GM10266 (cell line): ENCODE measurements around the gene FIGLA.

ENCODE experiments used
- DNase-seq: peaks from one replicate; pipeline ENCODE4 v3.0.0; 2012; ENCODE audit errors: extremely low spot score
- TF ChIP-seq, protein P1 (sequence below): IDR thresholded peaks from 2 replicates; pipeline ENCODE4 v1.5.1; 2012; ENCODE audit warnings: mild to moderate bottlenecking, low read depth; ENCODE audit not compliant: control insufficient read depth, insufficient read depth; ENCODE audit errors: missing control alignments

FIGLA gene

DNA sequence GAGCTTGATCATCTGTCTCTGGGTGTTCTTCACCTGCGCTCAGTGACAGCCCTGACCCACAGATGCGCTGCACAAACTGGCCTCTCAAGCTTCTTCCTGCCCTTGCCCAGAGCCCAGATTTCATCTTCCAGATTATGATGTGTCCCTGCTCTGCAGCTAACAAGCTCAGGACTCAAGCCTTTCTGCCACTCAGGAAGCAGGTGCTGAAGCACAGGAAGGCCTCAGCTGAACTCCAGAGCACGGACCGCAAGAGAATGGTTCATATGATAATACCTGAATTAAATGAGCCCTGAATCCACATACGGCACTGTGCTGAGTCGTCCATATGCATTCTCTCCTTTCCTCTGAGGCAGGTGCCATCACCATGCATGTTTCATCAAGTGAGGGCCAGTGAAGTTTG is 41.4 kb upstream of the FIGLA start:
- no peak for DNase-seq

DNA sequence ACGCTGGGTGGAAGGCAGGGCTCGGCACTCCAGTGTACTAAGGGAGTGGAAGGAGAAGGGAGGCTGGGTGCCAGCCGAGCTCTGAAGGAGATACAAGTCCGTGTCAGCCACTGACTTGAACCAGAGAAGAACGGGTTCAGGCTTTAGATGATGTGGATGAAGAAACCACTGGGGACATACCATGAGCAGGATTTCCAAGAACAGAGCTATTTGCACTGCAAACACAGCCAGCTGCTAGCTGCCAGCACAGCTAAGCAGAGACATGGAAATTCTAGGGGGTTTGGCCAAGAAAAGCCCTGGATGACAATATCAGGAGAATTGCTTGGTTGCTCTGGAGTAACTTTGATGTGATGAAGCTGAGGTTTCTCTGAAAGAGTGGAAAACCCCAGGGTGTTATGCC is 39.9 kb upstream of the FIGLA start:
- no peak for DNase-seq
- TF ChIP-seq, protein P1, sequence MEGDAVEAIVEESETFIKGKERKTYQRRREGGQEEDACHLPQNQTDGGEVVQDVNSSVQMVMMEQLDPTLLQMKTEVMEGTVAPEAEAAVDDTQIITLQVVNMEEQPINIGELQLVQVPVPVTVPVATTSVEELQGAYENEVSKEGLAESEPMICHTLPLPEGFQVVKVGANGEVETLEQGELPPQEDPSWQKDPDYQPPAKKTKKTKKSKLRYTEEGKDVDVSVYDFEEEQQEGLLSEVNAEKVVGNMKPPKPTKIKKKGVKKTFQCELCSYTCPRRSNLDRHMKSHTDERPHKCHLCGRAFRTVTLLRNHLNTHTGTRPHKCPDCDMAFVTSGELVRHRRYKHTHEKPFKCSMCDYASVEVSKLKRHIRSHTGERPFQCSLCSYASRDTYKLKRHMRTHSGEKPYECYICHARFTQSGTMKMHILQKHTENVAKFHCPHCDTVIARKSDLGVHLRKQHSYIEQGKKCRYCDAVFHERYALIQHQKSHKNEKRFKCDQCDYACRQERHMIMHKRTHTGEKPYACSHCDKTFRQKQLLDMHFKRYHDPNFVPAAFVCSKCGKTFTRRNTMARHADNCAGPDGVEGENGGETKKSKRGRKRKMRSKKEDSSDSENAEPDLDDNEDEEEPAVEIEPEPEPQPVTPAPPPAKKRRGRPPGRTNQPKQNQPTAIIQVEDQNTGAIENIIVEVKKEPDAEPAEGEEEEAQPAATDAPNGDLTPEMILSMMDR = no peak

More for the DNA sequence above, 41.4 kb upstream of the FIGLA start:
- TF ChIP-seq, protein P1 = no peak

DNA sequence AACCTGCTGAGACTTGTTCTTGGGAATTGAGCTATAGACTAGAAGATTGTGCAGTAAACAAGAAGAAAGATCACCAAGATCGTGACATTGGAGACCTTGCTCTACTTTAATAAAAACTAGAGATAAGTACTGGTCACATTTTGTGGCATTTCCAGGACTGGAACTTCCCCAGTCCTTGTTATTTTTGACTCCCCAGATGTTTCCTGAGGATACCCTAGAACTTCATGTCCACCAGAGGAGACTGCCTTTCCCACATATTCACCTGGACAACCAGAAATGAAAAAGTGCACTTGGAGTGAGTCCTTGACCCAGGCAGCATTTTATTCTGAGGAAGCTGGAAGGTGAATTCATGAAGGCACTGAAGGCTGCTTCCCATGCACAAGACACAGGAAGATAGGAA is 39.5 kb upstream of the FIGLA start:
- TF ChIP-seq, protein P1 = no peak

DNA sequence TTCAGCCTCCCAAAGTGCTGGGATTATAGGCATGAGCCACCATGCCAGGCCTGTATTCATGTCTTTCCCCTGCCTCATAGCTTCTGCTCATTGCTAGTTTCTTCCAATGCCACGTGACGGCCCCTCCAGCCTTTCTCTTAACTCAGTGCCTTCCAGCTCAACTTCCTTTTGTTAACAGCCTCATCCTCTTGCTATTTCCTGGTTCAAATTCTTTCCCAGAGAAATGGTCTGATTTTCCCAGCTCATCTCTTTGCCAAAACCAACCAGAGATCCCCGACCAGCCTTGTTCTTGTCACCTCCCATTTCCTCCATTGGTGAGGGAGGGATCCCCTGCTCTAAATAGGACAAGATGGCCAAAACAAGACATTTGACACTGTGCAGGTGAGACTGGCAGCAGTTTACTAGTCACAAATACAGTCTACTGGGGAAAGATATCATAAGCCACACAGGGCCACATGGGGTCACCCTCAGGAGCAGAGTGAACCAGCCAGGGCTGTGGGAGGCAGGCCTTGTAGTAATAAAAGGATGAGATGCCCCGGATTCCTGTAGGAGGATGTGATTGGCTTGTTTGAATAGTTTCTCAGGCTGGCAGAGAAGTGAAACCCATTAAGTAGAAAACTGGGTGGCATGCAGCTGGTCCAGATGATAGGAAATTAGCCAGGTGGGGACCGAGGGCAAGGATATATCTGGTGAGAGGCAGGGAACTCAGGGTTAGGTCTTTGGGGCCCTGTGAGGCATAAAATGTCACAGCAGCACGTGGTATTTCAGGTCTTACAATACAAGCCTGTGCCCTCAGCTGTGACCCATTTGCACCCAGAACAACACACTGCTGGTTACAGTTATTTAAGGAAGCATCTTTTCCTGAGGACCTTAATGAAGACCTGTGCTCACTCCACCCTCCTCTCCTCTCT is 38.7 kb upstream of the FIGLA start:
- DNase-seq = no peak
- TF ChIP-seq, protein P1 = no peak

More for the DNA sequence above, 39.5 kb upstream of the FIGLA start:
- DNase-seq = no peak

DNA sequence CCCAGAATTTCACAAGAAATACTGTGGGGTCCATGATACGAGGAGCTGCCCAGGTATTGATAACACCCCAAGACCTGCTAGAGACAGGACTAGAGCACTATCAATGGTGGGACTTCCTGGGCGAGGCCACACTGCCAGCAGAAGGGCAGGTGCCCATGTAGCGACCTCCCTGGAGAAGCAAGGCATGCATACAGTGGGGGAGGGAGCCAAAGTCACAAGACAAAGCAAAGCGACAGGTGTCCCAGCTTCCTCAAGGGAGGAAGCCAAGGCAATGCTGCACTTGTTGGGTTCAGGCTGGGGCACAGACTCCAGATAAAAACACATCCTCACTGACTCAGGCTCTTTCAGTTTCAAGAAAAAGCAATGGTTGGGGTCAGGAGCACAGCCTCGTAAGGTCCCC is 37.7 kb upstream of the FIGLA start:
- DNase-seq = no peak
- TF ChIP-seq, protein P1 = no peak

DNA sequence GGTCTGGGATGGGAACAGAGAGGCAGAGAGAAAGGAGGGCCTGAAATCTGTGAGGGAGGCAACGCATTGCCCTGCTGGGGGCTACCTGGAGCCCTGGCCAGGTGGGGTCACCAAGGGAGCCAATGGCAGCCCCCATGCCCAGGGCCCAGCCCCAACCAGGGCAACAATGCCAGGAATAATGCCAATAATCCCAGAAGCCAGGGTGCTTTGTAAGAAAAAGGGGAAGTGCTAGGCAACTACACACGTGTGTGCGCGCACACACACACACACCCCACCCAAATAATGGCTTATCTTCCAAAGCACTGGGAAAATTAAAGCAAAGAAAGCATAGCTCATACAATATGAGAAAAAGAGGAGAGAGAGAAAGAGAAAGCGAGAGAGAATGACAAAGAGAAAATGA is 36.9 kb upstream of the FIGLA start:
- DNase-seq = no peak
- TF ChIP-seq, protein P1 = no peak

DNA sequence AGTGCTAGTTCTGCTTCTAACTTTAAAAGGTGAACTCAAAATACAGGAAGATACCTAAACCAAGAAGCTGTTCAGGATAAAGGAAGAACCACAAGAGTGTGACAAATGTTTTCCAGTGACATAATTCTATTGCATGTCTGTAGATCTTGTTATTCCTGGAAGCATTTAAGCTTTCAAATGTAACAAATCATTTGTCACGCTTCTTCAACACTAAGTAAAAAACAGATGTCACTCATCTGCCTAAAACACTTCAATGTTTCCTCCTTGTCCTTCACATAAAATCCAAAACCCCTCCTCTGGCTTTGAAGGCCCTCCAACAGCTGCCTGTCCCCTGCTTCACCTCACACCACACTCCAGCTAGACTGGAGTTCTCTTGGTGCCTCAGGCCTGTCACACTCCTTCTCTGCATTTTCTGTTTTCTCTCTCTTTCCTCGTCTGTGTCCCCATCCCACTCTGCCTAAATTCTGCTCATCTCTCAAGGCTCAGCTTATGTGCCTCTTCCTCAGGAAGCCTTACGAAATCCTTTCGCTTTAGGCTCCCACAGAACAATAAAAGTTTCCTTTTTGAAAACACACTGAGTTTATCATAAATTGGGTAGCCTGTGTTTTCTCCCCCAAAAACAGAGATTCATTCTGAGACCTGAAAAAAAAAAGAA is 36.4 kb upstream of the FIGLA start:
- TF ChIP-seq, protein P1 = no peak
- DNase-seq = no peak
